Endothelial cell of umbilical vein (primary cell): ENCODE data around the gene ATP13A3. TPM values are rescaled to one million over a fixed set of nuclear protein-coding genes. Genes with fewer than 3 reads are reported as not detected.

Source experiments
- BruUV-seq: library from RNA; stranded (reverse); fragments of 400-500 nt; replicated peaks from 2 replicates; lab custom pipeline; 2021; lab: Mats Ljungman, UMichigan
- CTCF ChIA-PET: fragments of 300-600, 350-600 bp; sonication (Branson Sonifier 250); formaldehyde crosslinking; loops from one replicate; lab custom pipeline; 2021; ENCODE audit warnings: antibody characterized with exemption, inconsistent platforms; lab: Charles Lee
- POLR2A ChIA-PET: fragments of 300-600, 350-600 bp; sonication (Branson Sonifier 250); formaldehyde crosslinking; loops from one replicate; lab custom pipeline; 2021; ENCODE audit warnings: antibody characterized with exemption, inconsistent platforms; lab: Charles Lee
- DNase-seq: peaks from one replicate; pipeline ENCODE4 v3.0.0-alpha.2; 2011; ENCODE audit warnings: low read depth, low spot score
- FAIRE-seq: peaks from 2 replicates; lab custom pipeline; 2011; peaks lifted over from hg19 to GRCh38; lab: Jason Lieb, UNC
- H2AFZ ChIP-seq: 2 replicates; pipeline ENCODE4 v1.6.0; 2012; ENCODE audit warnings: low read depth, low read length, control low read depth, inconsistent platforms
- H3K27ac ChIP-seq: 2 replicates; pipeline ENCODE4 v1.5.1; 2011; ENCODE audit warnings: low read depth, mild to moderate bottlenecking, control low read depth, low read length, moderate library complexity; ENCODE audit not compliant: insufficient read depth
- H3K27me3 ChIP-seq, 2 experiments: 2 replicates each; pipeline versions ENCODE4 v1.6.0 to v1.6.1; 2011; ENCODE audit warnings: low read length in 2 of 2, mixed read lengths in 1 of 2; ENCODE audit not compliant: control insufficient read depth in 2 of 2, insufficient read depth in 2 of 2
- H3K36me3 ChIP-seq, 2 experiments: 2 replicates in 1 of 2; 3 replicates in 1 of 2; pipeline ENCODE4 v1.5.1; 2011; ENCODE audit warnings: low read length in 2 of 2, mild to moderate bottlenecking in 1 of 2, moderate library complexity in 1 of 2; ENCODE audit not compliant: control insufficient read depth in 2 of 2, insufficient read depth in 2 of 2; ENCODE audit errors: extremely low read depth in 1 of 2
- H3K4me1 ChIP-seq: 3 replicates; pipeline ENCODE4 v1.5.1; 2011; ENCODE audit warnings: mild to moderate bottlenecking, low read length; ENCODE audit not compliant: control insufficient read depth, insufficient read depth; ENCODE audit errors: extremely low read depth
- H3K4me2 ChIP-seq: 2 replicates; pipeline ENCODE4 v1.6.1; 2011; ENCODE audit warnings: low read length, control low read depth, mixed read lengths; ENCODE audit not compliant: insufficient read depth
- H3K4me3 ChIP-seq, 3 experiments: fragments of 200-600 bp in 1 of 3; sonication (generic), shearing (Covaris generic) in 1 of 3; replicated peaks in 1 of 3; 2 replicates each; pipeline ENCODE4 v1.5.1; 2011 to 2016; ENCODE audit warnings: control low read depth in 3 of 3, low read length in 3 of 3, mild to moderate bottlenecking in 2 of 3, inconsistent platforms in 1 of 3, low read depth in 1 of 3, moderate library complexity in 1 of 3; ENCODE audit not compliant: insufficient read depth in 1 of 3
- H3K79me2 ChIP-seq: 2 replicates; pipeline ENCODE4 v1.6.0; 2012; ENCODE audit warnings: low read length, inconsistent platforms; ENCODE audit not compliant: control insufficient read depth, insufficient read depth
- H3K9ac ChIP-seq: replicated peaks from 2 replicates; pipeline ENCODE3; 2011; ENCODE audit warnings: low read length, control low read depth; ENCODE audit not compliant: insufficient read depth; ENCODE audit errors: extremely low read depth
- H3K9me1 ChIP-seq: replicated peaks from 3 replicates; pipeline ENCODE4 v1.6.0; 2011; ENCODE audit warnings: mild to moderate bottlenecking, low read length; ENCODE audit not compliant: control insufficient read depth, insufficient read depth; ENCODE audit errors: extremely low read depth
- H3K9me3 ChIP-seq: replicated peaks from 2 replicates; pipeline ENCODE4 v1.5.1; 2012; ENCODE audit warnings: low read length, inconsistent platforms; ENCODE audit not compliant: control insufficient read depth, insufficient read depth
- H4K20me1 ChIP-seq: replicated peaks from 2 replicates; pipeline ENCODE3; 2011; ENCODE audit warnings: mild to moderate bottlenecking, low read length; ENCODE audit not compliant: control insufficient read depth, insufficient read depth; ENCODE audit errors: extremely low read depth
- EZH2 ChIP-seq: IDR thresholded peaks from 2 replicates; pipeline ENCODE4 v1.6.1; 2012; ENCODE audit warnings: borderline replicate concordance, low read depth, mild to moderate bottlenecking, moderate library complexity, low read length, inconsistent platforms; ENCODE audit not compliant: severe bottlenecking
- FOS ChIP-seq: IDR thresholded peaks from 2 replicates; pipeline ENCODE4 v1.6.1; 2011; ENCODE audit warnings: mild to moderate bottlenecking, low read length, moderate library complexity, borderline replicate concordance; ENCODE audit not compliant: insufficient read depth
- GATA2 ChIP-seq: IDR thresholded peaks from 2 replicates; pipeline ENCODE4 v1.7.0; 2011; ENCODE audit warnings: low read depth, mild to moderate bottlenecking, moderate library complexity, mixed read lengths, low read length; ENCODE audit not compliant: insufficient read length, insufficient read depth
- JUN ChIP-seq: IDR thresholded peaks from 2 replicates; pipeline ENCODE4 v1.6.1; 2011; ENCODE audit warnings: borderline replicate concordance, low read depth; ENCODE audit not compliant: insufficient read length, insufficient read depth
- MYC ChIP-seq: IDR thresholded peaks from one replicate; pipeline ENCODE4 v1.6.1; 2011; ENCODE audit warnings: mild to moderate bottlenecking, low read depth, low read length
- POLR2A ChIP-seq: IDR thresholded peaks from 2 replicates; pipeline ENCODE4 v1.6.1; 2012; ENCODE audit warnings: low read depth, mild to moderate bottlenecking, control low read depth, low read length
- POLR2AphosphoS5 ChIP-seq: IDR thresholded peaks from 2 replicates; pipeline ENCODE4 v1.6.1; 2012; ENCODE audit warnings: low read depth, mild to moderate bottlenecking, control low read depth, low read length, moderate library complexity; ENCODE audit not compliant: insufficient read depth
- dilution Hi-C: fragments of 300-500 bp; cut with MboI; formaldehyde crosslinking; loops from one replicate; pipeline ENCODE4 v1.15.0; 2019; ENCODE audit warnings: low sequenced_read_pairs; ENCODE audit not compliant: extremely low pct_ligation_motif_present
- intact Hi-C: fragments of 100-400 bp; cut with micrococcal nuclease; formaldehyde crosslinking; loops from one replicate; pipeline ENCODE4 v1.10.0; 2022
- polyA plus RNA-seq, 4 experiments: library from polyadenylated mRNA; depleted of rRNA in 3 of 4; stranded (reverse) in 3 of 4; unstranded in 1 of 4; fragments of >200 nt; gene quantifications; 2 replicates each; pipeline versions ENCODE4 v1.2.1 to v1.2.3, GENCODE V29; 2011 to 2012; ENCODE audit warnings: missing spikeins in 1 of 4
- total RNA-seq: library from RNA; stranded (reverse); gene quantifications from 2 replicates; pipeline ENCODE4 v1.2.3, GENCODE V29; 2021
- TF ChIP-seq, protein P1 (sequence below): IDR thresholded peaks from 2 replicates; pipeline ENCODE4 v1.6.1; 2011; ENCODE audit not compliant: insufficient read depth, insufficient read length
- TF ChIP-seq, protein P2 (sequence below), 2 donors: IDR thresholded peaks; 1 replicate in 1 of 2; 2 replicates in 1 of 2; pipeline ENCODE4 v1.5.1; 2011; ENCODE audit warnings: low read length in 2 of 2, mild to moderate bottlenecking in 2 of 2, moderate library complexity in 2 of 2, control low read depth in 1 of 2, inconsistent platforms in 1 of 2, low read depth in 1 of 2; ENCODE audit not compliant: insufficient read depth in 1 of 2; ENCODE audit errors: extremely low read depth in 1 of 2

Gene ATP13A3
- total and polyA plus RNA-seq, 2 donors (not counting 3 experiments of a cell fraction or from before 2014, with no cell fraction given), result 12.0 to 59.0 TPM

DNA sequence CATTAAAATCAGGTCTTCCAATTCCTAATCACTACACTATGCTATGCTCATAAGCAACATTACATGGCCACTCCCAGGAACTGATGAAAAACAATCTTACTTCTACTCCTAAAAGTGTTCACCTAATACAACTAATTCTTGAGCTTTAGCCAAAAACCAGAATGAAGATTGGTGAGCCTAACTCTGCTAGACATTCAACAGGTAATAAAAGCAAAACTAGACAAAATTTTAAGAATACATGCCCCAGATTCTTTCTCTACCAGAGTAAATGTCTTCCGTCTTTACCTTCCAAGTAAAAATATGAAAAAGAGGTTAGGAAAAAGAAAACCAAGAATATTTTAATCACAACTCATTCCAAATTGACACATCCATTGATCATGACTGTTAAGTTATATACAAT, 31.3 kb downstream of the ATP13A3 start:
- no peak overlapping the region for H2AFZ ChIP-seq
- no peak overlapping the region for H3K4me2 ChIP-seq
- ChIA-PET POLR2A (no interaction called here), CTCF (interaction anchor here (2.1 kb wide), 1 partner anchor 16 kb away, joined by 12 read pairs; no protein-coding TSS in a partner anchor)
- no peak overlapping the region for H3K4me3 ChIP-seq
- peaks cover 0 to 7% of the 10 kb centered on the region in 2 experiments for H3K36me3 ChIP-seq
- no TSS peak for BruUV-seq
- H4K20me1 ChIP-seq, result no peaks in the 10 kb centered on the region
- H3K27me3 ChIP-seq, result no peaks in the 10 kb centered on the region
- no peaks in the 10 kb centered on the region for H3K9me3 ChIP-seq
- DNase-seq (no peak), FAIRE-seq (no peak)
- H3K27ac ChIP-seq, result no peak overlapping the region
- no peak overlapping the region for H3K9ac ChIP-seq
- H3K4me1 ChIP-seq, result no peaks in the 10 kb centered on the region
- H3K9me1 ChIP-seq, result no peaks in the 10 kb centered on the region
- intact Hi-C loops (no loop called here), dilution Hi-C loops (no loop called here)
- H3K79me2 ChIP-seq, result no peaks in the 10 kb centered on the region
- TF ChIP-seq, protein P1, sequence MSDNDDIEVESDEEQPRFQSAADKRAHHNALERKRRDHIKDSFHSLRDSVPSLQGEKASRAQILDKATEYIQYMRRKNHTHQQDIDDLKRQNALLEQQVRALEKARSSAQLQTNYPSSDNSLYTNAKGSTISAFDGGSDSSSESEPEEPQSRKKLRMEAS, result no peak
- no peak for TF ChIP-seq FOS

DNA sequence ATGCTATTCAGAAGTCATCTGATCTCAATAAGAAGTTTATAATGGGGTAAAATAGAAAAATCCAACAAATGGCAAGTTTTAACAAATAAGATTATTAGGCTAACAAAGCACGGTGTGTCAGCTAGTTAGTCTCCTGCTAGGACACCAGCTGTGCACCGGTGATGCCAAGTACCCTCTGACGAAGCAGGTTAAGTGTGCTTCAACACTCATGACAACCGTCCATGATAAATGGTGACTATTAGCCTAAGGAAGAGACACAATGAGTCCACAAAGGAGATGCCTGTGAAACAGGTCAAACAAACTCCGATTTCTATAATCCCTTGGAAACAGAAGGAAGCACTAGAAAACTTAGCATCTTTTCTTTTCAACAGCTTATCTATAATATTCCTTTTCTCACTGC, 36.5 kb downstream of the ATP13A3 start:
- H3K4me2 ChIP-seq, result no peak overlapping the region
- no peaks in the 10 kb centered on the region for H3K27me3 ChIP-seq
- H3K9ac ChIP-seq, result no peak overlapping the region
- no peaks in the 10 kb centered on the region for H3K4me1 ChIP-seq
- no peaks in the 10 kb centered on the region for H4K20me1 ChIP-seq
- H3K9me3 ChIP-seq, result no peaks in the 10 kb centered on the region
- TF ChIP-seq FOS (no peak), POLR2A (no peak), EZH2 (no peak), POLR2AphosphoS5 (no peak), GATA2 (no peak), JUN (no peak), MYC (no peak)
- TF ChIP-seq, protein P1, result no peak
- TF ChIP-seq, protein P2, sequence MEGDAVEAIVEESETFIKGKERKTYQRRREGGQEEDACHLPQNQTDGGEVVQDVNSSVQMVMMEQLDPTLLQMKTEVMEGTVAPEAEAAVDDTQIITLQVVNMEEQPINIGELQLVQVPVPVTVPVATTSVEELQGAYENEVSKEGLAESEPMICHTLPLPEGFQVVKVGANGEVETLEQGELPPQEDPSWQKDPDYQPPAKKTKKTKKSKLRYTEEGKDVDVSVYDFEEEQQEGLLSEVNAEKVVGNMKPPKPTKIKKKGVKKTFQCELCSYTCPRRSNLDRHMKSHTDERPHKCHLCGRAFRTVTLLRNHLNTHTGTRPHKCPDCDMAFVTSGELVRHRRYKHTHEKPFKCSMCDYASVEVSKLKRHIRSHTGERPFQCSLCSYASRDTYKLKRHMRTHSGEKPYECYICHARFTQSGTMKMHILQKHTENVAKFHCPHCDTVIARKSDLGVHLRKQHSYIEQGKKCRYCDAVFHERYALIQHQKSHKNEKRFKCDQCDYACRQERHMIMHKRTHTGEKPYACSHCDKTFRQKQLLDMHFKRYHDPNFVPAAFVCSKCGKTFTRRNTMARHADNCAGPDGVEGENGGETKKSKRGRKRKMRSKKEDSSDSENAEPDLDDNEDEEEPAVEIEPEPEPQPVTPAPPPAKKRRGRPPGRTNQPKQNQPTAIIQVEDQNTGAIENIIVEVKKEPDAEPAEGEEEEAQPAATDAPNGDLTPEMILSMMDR (IDR thresholded peaks at IDR 0.05; ENCODE audit: extremely low read depth in 1 of 2, insufficient read depth in 1 of 2, low read depth in 1 of 2, low read length in 2 of 2), result no peak
- peaks cover 7 to 19% of the 10 kb centered on the region in 2 experiments for H3K36me3 ChIP-seq
- intact Hi-C loops (no loop called here), dilution Hi-C loops (no loop called here)
- H3K27ac ChIP-seq, result no peak overlapping the region
- H3K4me3 ChIP-seq, result no peak overlapping the region
- H3K9me1 ChIP-seq, result no peaks in the 10 kb centered on the region
- CTCF ChIA-PET, result interaction anchor here (1.1 to 1.8 kb wide), 4 partner anchors 9 to 144 kb away, joined by 5 to 6 read pairs (median 6); no protein-coding TSS in a partner anchor
- DNase-seq, result no peak
- BruUV-seq, result no TSS peak
- H3K79me2 ChIP-seq, result no peaks in the 10 kb centered on the region
- H2AFZ ChIP-seq, result no peak overlapping the region
- FAIRE-seq, result no peak
- POLR2A ChIA-PET, result no interaction called here
